ENCODE data around the gene PCBP3. TPM values are rescaled to one million over a fixed set of nuclear protein-coding genes. Genes with fewer than 3 reads are reported as not detected.

PCBP3 gene
- total RNA-seq, 1 experiment from 2014 or later: 0.23 TPM

Other genes with a start within 250 kb of the PCBP3 start
- gene COL18A1, start 238.6 kb upstream of the PCBP3 start, total RNA-seq (2014; rRNA removed; shearing (Covaris generic); ENCODE audit: low replicate concordance): 22.4 and 26.4 TPM in 2 replicates
- 25.5 and 26.7 TPM in 2 replicates for gene SLC19A1, start 101.3 kb upstream of the PCBP3 start, total RNA-seq (2014; rRNA removed; shearing (Covaris generic); ENCODE audit: low replicate concordance)